ENCODE measurements around the gene CHRNA4.

The CHRNA4 gene

GRCh38 chr20:63363013-63363957 is 2.1 kb upstream of the CHRNA4 start:
- no peak for DNase-seq (ENCODE audit: low spot score)

- DNase-seq (ENCODE audit: low spot score) = no peak
Measured at GRCh38 chr20:63362436-63363009, 1.4 kb upstream of the CHRNA4 start.

GRCh38 chr20:63361519-63362435 is 628 bp upstream of the CHRNA4 start:
- DNase-seq (ENCODE audit: low spot score) = no peak

- no peak for DNase-seq (ENCODE audit: low spot score)
Measured at GRCh38 chr20:63359937-63360849, 956 bp downstream of the CHRNA4 start.

- DNase-seq (ENCODE audit: low spot score) = no peak
Measured at GRCh38 chr20:63359164-63359934, 1.8 kb downstream of the CHRNA4 start.

GRCh38 chr20:63357921-63358905 is 2.9 kb downstream of the CHRNA4 start:
- DNase-seq (ENCODE audit: low spot score) = no peak

GRCh38 chr20:63356931-63357879 is 3.9 kb downstream of the CHRNA4 start:
- no peak for DNase-seq (ENCODE audit: low spot score)

DNA sequence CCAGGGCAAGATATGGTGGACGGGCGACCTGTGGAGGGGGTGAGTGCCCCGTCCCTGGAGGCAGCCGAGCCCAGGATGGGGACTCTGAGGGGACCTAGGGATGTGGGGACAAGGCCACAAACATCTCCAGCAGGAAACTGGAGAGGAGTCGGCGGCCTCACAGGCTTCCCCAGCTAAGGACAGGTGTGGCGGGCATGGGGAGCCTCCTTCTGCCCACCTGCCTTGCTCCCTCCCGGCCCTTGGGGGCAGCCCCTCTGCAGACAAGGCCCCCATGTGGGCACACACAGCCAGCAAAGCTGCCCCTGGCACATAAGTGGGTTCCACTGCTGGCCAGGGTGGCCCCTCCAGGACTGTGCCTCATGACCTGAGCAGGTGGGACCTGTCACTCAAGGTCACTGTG is 4.6 kb downstream of the CHRNA4 start:
- no peak for DNase-seq (ENCODE audit: low spot score)

- no peak for DNase-seq (ENCODE audit: low spot score)
Measured at GRCh38 chr20:63355781-63356295, 5.3 kb downstream of the CHRNA4 start.

DNA sequence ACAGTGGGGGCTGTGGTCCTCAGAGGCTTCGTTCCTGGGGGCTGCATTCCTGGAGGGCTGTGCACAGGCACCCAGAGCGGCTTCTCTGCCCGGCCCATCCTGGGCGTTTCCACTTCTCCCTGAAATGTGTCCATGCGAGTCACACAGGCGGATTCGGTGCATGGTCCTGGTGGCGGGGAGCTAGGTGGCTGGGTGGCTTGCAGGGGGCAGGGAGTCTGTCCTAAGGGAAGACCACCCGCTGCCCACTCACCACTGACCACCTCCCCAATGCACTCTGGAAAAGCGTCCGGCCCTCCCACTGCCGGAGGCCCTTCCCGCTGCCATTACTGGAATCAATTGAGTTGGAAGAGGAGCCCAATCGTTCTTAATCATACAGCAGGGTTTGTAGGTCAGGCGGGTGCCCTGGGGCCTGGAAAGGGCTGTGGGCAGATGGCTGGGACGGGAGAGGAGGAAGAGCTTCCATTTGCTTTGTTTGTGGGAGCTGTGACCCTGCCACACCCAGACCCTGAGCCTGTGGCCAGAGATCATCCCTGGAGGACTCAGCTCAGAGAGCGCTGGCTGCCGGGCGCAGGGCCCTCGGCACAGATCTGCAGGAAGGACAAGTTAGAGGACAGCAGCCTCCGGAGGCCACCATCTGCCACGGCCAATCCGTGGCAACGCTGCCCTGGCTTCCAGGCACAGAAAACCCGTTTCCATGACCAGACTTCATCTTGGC is 6.4 kb downstream of the CHRNA4 start:
- DNase-seq (ENCODE audit: low spot score) = no peak

- no peak for DNase-seq (ENCODE audit: low spot score)
Measured at GRCh38 chr20:63352811-63353221, 8.3 kb downstream of the CHRNA4 start.

DNA sequence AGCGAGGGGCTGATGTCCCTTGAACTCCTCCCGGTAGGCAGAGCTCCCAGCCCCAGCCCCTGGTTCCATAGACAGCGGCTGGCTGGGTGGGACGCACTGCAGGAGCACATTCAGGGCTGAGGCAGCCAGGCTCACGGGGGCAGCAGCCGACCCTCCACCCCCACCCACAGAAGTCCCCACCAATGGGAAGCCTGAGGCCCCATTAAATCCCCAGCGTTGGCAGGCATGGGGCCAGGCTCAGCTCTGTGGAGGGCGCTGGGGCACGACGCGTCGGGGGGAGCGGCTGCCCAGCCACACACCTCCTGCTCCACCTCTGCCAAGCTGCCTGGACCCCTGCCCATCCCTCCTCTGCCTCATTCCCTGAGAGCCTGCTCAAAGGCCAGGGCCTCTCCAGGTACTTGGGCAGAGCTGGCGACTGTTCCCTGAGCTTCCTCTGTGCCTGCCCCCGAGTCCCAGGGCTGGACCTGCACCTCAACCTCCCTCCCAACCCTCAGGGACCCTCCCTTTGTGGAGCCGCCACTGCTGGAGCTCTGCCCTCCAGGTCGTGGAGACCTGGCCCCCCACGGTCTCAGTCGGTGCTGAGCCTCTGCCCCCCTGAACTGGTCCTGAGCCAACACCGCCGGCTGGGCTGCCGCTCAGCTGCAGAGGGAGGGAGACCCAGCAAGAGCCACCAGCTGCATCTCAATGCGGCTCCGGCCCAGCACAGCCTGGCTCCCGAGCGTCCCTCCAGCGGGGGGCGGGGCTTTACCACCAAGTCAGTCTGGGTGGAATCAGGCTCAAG is 9.1 kb downstream of the CHRNA4 start:
- DNase-seq (ENCODE audit: low spot score) = no peak

DNA sequence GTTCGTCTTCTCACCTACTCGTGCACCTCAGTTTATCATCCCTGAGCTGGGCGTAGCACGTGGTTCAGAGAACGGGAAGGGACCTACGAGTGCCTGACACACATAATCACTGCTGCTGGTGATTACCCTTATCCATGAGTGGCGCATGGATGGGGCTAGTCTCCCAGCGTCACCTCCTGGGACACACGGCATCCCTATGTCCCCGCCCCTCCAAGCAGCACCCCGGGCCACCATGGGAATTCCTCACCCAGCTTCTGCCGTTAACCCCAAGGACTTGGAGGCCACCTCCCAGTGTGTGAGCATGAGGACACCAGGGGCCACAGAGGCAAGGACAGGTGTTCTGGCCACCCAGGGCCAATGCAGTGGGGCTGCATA is 9.8 kb downstream of the CHRNA4 start:
- DNase-seq (ENCODE audit: low spot score) = no peak

DNA sequence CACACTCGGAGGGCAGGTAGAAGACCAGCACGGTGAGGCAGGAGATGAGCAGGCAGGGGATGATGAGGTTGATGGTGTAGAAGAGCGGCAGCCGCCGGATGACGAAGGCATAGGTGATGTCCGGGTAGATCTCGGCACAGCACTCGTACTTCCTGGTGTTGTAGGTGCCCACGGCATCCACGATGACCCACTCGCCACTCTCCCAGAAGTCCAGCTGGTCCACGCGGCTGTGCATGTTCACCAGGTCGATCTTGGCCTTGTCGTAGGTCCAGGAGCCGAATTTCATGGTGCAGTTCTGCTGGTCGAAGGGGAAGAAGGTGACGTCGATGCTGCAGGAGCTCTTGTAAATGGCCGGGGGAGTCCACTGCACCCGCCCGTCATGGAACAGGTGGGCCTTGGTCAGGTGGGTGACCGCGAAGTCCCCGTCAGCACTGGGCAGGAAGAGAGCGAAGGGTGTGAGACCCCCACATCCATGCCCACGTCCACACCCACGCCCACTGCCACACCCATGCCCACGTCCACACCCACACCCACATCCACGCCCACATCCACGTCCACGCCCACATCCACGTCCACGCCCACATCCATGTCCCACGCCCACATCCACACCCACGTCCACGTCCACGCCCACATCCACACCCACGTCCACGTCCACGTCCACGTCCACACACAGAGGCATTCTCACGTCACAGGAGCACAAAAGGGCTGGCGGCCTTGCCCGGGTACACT is 10.4 kb downstream of the CHRNA4 start:
- DNase-seq (ENCODE audit: low spot score) = no peak

- no peak for DNase-seq (ENCODE audit: low spot score)
Measured at GRCh38 chr20:63350196-63350595, 11.0 kb downstream of the CHRNA4 start.

DNA sequence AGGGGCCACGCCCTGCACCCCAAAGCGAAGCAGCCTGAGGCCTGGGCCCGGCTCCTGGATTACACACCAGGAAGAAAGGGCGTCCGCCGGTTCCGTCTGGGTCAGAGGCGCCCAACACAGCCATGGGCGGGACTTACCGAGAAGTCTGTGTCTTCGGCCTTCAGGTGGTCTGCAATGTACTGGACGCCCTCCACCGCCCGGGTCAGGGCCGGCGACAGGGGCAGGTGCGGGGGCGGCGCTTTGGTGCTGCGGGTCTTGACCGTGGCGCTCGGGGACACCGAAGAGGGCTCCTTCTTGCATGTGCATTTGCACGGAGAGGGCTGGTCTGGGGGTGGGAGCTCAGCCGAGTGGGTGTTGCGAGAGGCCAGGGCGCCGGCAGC is 11.6 kb downstream of the CHRNA4 start:
- DNase-seq (ENCODE audit: low spot score) = no peak

All from LoVo (cell line).